ENCODE data around the gene ZGRF1. TPM values are rescaled to one million over a fixed set of nuclear protein-coding genes. Genes with fewer than 3 reads are reported as not detected.

ZGRF1 gene
- total and polyA plus RNA-seq, 10 of the 15 experiments (the other 5 are each of a cell fraction or from before 2014, with no cell fraction given): 8.5 to 32.1 (median 20.1) TPM

GRCh38 chr4:112517067-112517634, 119.6 kb downstream of the ZGRF1 start:
- Histone ChIP-seq H4K20me1 (ENCODE audit: control insufficient read depth, insufficient read depth) (no peaks in the 10 kb centered on the region), H3K4me2 (ENCODE audit: control insufficient read depth, insufficient read depth) (peak overlapping the region; percentile 99), H3K4me3 (peak overlapping the region; percentile 80), H3K36me3 (ENCODE audit: control insufficient read depth in 2 of 2, insufficient read depth in 2 of 2, low read length in 1 of 2) (no peaks in the 10 kb centered on the region), H3K9me3 (replicated peaks; ENCODE audit: control insufficient read depth, insufficient read depth, low read length) (no peaks in the 10 kb centered on the region; the same call in 2 of the 3 replicates), H2AFZ (ENCODE audit: control insufficient read depth, low read depth, low read length) (peak overlapping the region; percentile 67), H3K27me3 (replicated peaks in 1 of 2; ENCODE audit: control insufficient read depth in 2 of 2, insufficient read depth in 2 of 2, low read length in 1 of 2) (peaks cover 0 to 7% of the 10 kb centered on the region in 2 experiments), H3K27ac (ENCODE audit: control insufficient read depth, insufficient read depth) (peak overlapping the region; percentile 62), H3K4me1 (ENCODE audit: control insufficient read depth, insufficient read depth, low read length) (peaks cover 7% of the 10 kb centered on the region), H3K79me2 (ENCODE audit: control insufficient read depth, insufficient read depth, low read length) (no peaks in the 10 kb centered on the region), H3K9ac (ENCODE audit: control insufficient read depth, insufficient read depth, low read length) (peak overlapping the region; percentile 60)
- FAIRE-seq (no peak), ATAC-seq (peak; percentile 23), DNase-seq (ENCODE audit: low read depth, low spot score) (peak; percentile 65)
- ChIA-PET CTCF (interaction anchor here (0.8 to 13.9 kb wide), 12 partner anchors 14 to 557 kb away, joined by 3 to 221 read pairs (median 4); partner anchors contain the start of gene ALPK1), SMC1A (ENCODE audit: uncharacterized antibody, unreplicated experiment) (interaction anchor here (0.6 to 10.6 kb wide), 29 partner anchors 11 to 1316 kb away, joined by 3 to 124 read pairs (median 4); partner anchors contain the start of genes AP1AR and TIFA), RAD21 (ENCODE audit: unreplicated experiment) (interaction anchor here (0.6 to 4.1 kb wide), 16 partner anchors 31 to 573 kb away, joined by 3 to 38 read pairs (median 4); partner anchors contain the start of genes ALPK1 and TIFA), POLR2A (interaction anchor here (1.0 to 4.6 kb wide), 14 partner anchors 188 to 285 kb away, joined by 3 to 55 read pairs (median 8); partner anchors contain the start of genes ALPK1, AP1AR and TIFA)
- no TSS peak for BruUV-seq (replicated peaks)
- WGBS (ENCODE audit: insufficient coverage, insufficient replicate concordance, low lambda C conversion rate, missing lambda C conversion rate): under 1% methylated on average over 20 of the region's 20 CpGs
- intact Hi-C loops (cut with micrococcal nuclease; ENCODE audit: unreplicated experiment): no loop called here
- in situ Hi-C loops (cut with MboI): no loop called here
- TF ChIP-seq EP300 (IDR thresholded peaks at IDR 0.05; ENCODE audit: borderline replicate concordance in 1 of 2, control insufficient read depth in 1 of 2, low read depth in 2 of 2, low read length in 2 of 2) (peak; percentile 33 to 34; a peak in 1 of 4 replicates), TBL1XR1 (IDR thresholded peaks at IDR 0.05; ENCODE audit: low read depth, low read length) (peak; percentile 77), BCL3 (IDR thresholded peaks at IDR 0.05; ENCODE audit: borderline replicate concordance, insufficient read depth, low read depth, low read length, poor library complexity, severe bottlenecking) (peak; percentile 79), CHD1 (IDR thresholded peaks at IDR 0.05; ENCODE audit: low read depth, low read length) (0 out of 2 replicates have a peak, but pooled peaks have one; percentile 11), RAD21 (IDR thresholded peaks at IDR 0.05; ENCODE audit: insufficient read depth, low read depth, low read length) (peak; percentile 0; the same call in 1 of the 2 replicates), RB1 (IDR thresholded peaks at IDR 0.05; ENCODE audit: borderline replicate concordance) (peak; percentile 35; the same call in 1 of the 2 replicates), ESRRA (IDR thresholded peaks at IDR 0.05; ENCODE audit: low read length) (no peak), FOXK2 (IDR thresholded peaks at IDR 0.05) (no peak), ATF7 (IDR thresholded peaks at IDR 0.05; ENCODE audit: low read depth) (peak; percentile 81), POLR2AphosphoS5 (IDR thresholded peaks at IDR 0.05; ENCODE audit: low read length) (0 out of 2 replicates have a peak, but pooled peaks have one; percentile 47), MEF2A (IDR thresholded peaks at IDR 0.05; ENCODE audit: insufficient read depth, low read depth, low read length) (0 out of 2 replicates have a peak, but pooled peaks have one; percentile 31)
- TF ChIP-seq, protein P1, sequence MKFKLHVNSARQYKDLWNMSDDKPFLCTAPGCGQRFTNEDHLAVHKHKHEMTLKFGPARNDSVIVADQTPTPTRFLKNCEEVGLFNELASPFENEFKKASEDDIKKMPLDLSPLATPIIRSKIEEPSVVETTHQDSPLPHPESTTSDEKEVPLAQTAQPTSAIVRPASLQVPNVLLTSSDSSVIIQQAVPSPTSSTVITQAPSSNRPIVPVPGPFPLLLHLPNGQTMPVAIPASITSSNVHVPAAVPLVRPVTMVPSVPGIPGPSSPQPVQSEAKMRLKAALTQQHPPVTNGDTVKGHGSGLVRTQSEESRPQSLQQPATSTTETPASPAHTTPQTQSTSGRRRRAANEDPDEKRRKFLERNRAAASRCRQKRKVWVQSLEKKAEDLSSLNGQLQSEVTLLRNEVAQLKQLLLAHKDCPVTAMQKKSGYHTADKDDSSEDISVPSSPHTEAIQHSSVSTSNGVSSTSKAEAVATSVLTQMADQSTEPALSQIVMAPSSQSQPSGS (IDR thresholded peaks at IDR 0.05; ENCODE audit: low read length): no peak
- TF ChIP-seq, protein P2, sequence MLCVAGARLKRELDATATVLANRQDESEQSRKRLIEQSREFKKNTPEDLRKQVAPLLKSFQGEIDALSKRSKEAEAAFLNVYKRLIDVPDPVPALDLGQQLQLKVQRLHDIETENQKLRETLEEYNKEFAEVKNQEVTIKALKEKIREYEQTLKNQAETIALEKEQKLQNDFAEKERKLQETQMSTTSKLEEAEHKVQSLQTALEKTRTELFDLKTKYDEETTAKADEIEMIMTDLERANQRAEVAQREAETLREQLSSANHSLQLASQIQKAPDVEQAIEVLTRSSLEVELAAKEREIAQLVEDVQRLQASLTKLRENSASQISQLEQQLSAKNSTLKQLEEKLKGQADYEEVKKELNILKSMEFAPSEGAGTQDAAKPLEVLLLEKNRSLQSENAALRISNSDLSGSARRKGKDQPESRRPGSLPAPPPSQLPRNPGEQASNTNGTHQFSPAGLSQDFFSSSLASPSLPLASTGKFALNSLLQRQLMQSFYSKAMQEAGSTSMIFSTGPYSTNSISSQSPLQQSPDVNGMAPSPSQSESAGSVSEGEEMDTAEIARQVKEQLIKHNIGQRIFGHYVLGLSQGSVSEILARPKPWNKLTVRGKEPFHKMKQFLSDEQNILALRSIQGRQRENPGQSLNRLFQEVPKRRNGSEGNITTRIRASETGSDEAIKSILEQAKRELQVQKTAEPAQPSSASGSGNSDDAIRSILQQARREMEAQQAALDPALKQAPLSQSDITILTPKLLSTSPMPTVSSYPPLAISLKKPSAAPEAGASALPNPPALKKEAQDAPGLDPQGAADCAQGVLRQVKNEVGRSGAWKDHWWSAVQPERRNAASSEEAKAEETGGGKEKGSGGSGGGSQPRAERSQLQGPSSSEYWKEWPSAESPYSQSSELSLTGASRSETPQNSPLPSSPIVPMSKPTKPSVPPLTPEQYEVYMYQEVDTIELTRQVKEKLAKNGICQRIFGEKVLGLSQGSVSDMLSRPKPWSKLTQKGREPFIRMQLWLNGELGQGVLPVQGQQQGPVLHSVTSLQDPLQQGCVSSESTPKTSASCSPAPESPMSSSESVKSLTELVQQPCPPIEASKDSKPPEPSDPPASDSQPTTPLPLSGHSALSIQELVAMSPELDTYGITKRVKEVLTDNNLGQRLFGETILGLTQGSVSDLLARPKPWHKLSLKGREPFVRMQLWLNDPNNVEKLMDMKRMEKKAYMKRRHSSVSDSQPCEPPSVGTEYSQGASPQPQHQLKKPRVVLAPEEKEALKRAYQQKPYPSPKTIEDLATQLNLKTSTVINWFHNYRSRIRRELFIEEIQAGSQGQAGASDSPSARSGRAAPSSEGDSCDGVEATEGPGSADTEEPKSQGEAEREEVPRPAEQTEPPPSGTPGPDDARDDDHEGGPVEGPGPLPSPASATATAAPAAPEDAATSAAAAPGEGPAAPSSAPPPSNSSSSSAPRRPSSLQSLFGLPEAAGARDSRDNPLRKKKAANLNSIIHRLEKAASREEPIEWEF (IDR thresholded peaks at IDR 0.05; ENCODE audit: insufficient replicate concordance, low read depth, low read length): peak; percentile 87

Data from GM12878 (cell line).